GM19240 (cell line): ENCODE results near the gene IPO11.
"Not testable (repeated sequence)": the region's sequence is repeated elsewhere in the genome, so short reads cannot be mapped to it uniquely, and the experiment has no call there.

Experiments
- DNase-seq: peaks from one replicate; pipeline ENCODE4 v3.0.0; 2011; ENCODE audit warnings: low spot score; ENCODE audit not compliant: insufficient read length

The IPO11 gene

DNA sequence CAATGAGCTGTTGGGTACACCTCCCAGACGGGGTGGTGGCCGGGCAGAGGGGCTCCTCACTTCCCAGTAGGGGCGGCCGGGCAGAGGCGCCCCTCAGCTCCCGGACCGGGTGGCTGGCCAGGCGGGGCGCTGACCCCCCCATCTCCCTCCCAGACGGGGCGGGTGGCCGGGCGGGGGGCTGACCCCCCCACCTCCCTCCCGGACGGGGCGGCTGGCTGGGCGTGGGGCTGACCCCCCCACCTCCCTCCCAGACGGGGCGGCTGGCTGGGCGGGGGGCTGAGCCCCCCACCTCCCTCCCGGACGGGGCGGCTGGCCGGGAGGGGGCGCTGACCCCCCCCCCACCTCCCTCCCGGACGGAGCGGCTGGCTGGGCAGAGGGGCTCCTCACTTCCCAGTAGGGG is 100.5 kb downstream of the IPO11 start:
- DNase-seq, result not testable (repeated sequence)

DNA sequence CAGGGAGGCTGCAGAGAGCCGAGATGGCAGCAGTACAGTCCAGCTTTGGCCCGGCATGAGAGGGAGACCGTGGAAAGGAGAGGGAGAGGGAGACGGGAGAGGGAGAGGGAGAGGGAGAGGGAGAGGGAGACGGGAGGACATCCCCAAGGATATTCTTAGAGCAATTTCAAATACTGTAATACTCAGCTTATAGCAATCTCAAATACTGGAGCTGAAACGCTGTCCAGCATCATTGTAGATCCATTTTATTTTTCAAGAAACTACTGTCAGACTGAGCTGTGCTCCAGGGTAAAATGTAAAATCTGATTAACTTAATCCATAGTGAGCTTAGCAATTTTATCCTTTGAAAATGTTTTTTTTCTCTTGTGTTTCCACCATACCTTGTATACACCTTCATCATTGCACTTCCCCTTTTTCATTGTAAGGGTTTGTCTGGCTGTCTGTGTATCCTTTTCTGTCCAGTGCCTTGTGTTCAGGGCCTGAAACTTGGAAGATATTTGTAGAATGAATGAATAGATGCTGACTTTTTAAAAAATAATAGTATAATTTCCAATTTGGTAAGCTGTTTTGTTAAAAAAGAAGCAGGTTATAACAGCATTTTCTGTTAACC is 102.1 kb downstream of the IPO11 start:
- DNase-seq, result no peak

DNA sequence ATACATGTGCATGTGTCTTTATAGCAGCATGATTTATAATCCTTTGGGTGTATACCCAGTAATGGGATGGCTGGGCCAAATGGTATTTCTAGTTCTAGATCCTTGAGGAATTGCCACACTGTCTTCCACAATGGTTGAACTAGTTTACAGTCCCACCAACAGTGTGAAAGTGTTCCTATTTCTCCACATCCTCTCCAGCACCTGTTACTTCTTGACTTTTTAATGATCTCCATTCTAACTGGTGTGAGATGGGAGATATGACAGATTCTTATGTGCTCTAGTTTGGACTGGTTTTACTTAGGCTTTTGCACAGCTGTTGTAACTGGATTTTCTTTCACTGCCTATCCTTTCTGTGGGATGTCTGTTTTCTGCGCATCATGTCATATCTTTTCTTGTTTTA is 108.2 kb downstream of the IPO11 start:
- DNase-seq, result not testable (repeated sequence)

DNA sequence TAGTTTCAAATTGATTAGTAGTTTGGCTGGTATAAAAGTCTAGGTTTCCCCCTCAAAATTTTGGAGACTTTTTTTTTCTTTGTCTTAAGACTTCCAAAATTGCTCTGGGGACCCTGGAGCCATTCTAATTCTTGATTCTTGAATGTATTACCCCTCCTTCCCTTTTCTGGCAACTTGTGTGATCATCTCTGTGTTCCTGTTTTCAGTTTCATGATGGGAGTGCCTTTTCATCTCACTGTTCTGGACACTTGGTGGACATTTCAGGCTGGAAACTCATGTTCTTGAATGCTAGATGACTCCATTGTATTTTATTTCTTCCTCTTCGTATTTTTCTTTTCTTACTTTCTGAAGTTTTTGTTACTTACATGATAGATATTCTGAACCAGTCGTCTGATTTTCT is 108.8 kb downstream of the IPO11 start:
- peak; percentile 1 for DNase-seq

DNA sequence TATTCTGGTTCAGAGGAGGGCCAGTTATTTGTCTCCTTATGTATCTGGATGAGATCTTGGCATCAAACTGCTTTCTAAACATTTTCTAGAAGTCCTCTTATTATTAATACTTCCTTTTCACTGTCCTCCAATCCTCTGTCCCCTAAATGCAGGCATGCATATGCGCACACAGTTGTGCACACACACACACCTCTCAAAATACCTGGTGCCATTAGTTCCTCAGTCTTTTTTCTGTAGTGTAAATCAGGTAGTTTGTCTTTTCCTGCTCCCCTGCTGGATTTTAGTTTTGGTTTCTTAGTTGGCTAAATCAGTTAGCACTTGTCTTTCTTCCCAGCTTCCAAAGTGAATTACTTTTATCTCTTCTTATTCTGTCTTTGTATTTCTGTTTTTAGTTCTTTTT is 110.2 kb downstream of the IPO11 start:
- no peak for DNase-seq

DNA sequence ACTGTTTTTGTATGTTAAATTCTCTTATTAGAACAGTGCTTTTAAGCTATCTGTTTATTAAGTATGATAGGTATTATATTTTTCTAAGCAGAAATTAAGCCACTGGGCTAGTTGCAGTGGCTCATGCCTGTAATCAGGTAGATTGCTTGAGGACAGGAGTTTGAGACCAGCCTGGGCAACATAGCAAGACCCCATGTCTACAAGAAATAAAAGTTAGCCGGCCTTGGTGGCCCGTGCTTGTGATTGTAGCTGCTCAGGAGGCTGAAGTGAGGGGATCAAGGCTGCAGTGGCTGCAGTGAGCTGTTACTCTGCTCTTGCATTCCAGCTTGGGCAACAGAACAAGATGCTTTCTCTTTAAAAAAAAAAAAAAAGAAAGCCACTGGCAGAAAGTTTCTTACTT is 121.0 kb downstream of the IPO11 start:
- no peak for DNase-seq

DNA sequence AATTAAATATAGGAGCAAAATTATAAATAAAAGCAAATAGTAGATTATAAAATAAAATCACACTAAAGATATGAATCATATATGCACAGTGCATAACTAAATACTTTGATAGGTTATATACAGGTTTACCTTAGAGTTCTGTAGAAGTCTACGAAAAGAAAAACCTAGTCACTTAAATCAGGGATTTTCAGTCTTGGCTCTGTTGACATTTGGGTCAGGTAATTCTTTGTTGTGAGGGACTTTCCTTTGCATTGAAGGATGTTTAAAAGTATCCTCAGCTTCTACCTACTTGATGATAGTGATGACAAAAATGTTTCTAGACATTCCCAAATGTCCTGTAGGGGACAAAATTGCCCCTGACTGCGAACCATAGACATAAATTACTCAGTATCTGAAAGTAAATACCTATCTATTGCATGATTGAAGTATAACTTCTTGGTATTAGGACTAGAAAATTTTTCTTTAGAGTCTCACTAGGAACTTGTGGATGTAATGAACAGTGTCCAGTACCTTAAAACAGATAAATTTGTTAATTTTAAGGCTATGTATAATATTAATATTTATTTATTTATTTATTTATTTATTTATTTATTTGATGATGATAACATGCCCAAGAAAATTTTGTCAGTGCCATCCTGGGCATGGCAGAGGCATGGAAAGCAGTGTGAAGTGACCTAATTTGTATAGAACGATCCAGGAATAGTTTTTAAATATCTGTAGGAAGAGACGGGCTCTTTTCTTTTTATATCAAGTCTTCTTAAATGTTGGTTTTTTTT is 122.1 kb downstream of the IPO11 start:
- no peak for DNase-seq

DNA sequence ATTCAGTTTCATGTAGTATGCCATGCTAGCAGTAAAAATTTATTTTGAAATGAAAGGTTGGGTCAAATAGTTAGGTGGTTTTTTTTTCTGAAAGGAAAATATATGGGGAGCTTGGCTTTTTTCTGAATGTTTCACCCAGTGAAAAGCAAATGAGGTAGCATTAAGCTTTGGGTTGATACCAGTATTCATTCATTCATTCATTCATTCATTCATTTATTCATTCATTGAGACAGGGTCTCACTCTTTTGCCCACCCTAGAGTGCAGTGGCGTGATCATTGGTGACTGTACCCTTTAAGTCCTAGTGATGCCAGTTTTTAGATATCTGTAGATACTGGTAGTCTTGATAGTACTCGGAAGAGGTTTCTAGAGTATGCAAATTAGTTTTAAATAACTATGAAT is 123.7 kb downstream of the IPO11 start:
- no peak for DNase-seq

DNA sequence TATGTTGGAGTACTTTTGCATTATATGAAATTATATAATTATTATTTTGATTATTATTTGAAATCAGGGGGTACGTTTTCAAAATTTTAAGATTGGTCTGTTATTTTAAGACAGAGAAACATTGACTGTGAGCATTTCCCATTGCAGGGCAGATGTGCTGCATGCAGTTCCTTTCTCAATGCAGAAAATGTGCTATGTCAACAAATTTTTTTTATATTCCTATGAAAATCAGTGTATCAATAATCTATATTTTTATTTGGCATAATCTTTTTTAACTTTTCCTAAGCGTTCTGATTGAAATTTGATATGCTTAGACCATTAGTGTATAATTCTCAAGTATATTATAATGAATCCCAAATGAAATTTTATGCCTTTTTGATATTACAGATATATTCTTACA is 124.2 kb downstream of the IPO11 start:
- no peak for DNase-seq

DNA sequence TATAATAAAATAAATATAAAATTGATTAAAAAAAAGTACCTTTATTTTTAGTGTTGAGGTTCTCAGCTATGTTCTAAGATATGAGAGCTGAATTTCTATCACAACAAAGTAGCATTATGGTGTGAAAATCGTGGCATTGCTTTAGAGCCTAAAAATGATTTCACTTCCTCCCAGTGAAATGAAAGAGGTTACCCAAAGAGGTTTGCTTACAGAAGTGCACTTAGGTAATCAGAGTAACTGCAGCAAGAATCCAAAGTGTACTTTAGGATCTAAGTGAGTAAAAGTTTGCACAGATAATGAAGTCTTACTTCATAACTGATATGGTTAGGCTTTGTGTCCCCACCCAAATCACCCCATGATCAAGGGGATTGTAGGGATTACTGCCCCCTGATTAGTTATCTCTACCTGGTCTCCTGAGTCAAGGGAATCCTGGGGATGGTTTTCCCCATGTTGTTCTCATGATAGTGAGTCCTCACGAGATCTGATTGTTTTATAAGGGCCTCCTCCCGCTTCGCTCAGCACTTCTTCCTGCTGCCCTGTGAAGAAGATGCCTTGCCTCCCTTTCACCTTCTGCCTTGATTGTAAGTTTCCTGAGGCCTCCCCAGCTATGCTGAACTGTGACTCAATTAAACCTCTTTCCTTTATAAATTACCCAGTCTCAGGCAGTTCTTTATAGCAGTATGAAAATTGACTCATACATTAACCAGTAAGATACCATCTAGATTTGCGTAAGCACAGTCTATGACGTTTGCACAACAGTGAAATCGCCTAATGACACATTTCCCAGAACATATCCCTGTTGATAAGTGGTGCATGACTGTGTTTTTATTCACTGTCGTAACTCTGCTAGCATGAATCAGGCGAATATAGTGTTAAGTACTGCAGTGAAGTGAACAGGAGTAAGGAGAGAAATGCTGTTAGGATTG is 125.7 kb downstream of the IPO11 start:
- no peak for DNase-seq

DNA sequence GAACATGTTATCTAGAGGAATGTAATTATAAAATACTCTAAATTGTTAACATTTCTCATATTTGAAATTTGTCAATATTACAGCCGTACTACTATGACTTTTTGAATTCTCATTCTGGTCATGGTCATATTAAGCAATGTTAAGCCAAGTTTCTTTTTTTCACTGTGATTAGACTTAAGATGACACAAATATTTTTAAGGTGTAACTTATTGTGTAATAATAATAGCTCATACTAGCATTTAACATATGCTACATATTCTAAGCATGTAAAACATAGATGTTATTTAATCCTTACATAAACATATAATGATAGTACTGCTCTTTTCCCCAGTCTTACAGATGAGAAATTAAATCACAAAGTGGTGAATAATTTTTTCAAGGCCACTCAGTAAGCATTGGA is 130.2 kb downstream of the IPO11 start:
- no peak for DNase-seq

DNA sequence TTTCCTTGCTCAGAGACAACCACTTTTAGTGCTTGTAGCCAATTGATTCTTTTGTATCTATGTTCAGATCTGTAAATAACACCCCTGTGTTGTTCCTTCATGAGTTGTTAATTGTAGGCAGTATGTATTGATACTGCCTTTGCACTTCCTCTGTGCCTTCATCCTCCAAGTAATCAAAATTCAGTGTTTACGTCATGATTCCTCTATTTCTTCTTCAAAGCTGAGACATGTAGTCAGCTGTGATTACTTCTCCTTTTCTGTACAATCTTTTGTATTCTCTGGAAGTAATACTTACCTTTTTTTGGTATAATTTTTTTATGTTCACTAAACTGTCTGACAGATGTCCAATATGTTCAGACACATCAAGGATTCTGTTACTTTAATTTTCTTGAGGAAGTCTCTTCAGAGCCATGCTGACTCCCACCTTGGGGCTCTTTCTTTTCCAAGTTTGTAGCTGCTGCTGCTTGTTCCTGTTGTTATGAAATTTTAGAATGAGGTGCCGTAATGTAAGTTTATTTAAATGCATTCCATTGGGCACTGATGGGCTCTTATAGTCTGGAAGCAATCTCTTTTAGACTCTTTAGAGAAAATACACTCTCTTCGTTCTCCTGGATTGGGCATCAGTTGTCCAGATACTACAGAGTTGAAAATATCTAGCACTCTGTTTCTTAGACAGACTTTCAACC is 135.5 kb downstream of the IPO11 start:
- DNase-seq, result no peak

DNA sequence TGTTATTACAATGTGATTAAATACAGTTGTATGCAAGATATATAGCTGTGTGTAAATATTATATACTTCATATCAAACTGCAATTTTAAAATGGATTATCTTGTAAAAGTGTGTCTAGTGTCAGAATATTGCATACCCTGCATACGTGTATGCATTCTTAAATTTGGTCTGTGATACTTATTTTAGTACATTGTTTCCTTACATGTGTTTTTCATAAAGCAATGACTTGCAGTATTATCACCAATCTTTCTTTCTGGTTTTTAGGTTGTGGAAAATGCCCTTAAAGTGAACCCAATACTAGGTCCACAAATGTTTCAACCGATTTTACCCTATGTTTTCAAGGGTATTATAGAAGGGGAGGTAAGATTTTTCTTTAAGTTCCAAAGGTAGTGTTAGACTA is 137.5 kb downstream of the IPO11 start:
- DNase-seq, result no peak

DNA sequence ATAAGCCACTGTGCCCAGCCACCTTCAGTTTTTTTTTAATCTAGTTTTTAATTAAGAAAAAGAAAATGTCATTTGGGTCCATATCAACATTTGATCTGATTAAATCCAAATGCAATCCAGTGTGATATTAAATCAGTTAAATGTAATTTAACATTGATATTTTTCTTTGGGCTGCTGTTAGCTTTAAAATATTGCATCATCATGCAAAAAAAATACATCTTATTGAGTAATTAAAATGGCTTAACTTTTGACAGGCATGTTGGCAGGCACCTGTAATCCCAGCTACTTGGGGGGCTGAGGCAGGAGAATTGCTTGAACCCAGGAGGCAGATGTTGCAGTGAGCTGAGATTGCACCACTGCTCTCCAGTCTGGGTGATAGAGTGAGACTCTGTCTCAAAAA is 143.4 kb downstream of the IPO11 start:
- no peak for DNase-seq

DNA sequence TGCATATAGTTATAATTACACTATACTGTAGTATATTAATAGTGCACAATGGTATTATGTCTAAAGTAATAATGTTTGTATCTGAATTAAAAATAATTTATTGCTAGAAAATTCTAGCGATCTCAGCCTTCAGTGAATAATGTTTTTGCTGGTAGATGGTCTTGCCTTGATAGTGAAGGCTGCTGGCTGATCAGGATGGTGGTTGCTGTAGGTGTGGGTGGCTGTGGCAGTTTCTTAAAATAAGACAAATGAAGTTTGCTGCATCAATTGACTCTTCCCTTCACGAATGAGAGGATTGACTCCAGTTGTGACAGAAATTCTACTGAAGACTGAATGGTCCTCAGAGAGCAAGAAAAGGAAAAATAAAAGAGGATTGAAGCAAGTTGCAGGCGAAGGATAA is 146.4 kb downstream of the IPO11 start:
- DNase-seq, result no peak

DNA sequence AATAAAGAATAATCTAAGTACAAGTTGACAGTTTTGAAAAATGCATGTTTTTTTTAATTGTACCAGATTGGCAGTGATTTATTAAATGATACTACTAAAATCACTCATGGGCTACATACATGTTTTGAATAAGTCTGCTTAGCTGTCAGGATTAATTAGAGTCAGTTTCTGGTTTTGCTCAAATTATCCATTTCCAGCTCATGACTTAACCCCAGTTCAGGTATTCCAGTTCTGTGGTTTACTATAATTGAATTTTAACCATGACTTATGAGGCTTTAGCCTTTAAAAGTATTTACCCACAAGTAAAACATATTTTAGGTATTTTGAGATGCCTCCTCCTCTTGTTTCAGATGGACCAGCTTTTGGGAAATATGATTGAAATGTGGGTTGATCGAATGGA is 148.2 kb downstream of the IPO11 start:
- no peak for DNase-seq

DNA sequence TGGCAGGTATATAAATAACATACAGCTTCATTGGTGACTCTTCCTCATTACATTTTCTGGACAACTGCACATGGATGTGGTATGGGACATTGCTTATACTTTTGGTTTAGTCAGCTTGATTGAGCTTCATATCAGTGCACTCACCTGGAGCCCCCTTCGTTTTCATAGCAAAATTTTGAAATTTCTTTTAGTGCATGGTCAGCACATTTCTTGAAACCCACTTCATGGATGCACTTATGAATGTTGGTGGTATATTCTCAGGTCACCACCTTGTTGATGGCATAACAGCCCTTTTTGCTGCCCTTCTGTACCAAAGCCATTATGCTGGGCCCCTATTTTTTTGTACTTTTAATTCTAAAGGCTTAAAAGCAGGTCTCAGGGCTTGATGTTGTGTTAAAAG is 149.3 kb downstream of the IPO11 start:
- DNase-seq, result no peak

DNA sequence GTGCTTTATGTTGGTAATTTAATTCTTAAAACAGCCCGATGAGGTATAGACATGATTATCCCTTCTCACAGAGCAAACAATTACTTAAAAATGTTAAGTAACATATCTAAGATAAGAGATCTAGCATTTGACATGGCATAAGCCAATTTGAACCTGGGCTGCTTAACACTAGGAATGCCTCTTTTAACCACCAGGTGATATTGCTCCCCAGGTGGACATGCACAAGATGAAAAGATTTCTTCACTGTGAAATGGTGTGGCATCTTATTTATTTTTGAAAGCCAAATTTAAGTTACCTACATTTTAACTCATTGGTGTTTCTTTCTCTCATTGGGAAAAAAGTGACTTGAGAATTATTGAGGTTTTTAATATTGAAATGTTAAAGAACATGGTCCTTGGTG is 150.3 kb downstream of the IPO11 start:
- DNase-seq, result no peak

DNA sequence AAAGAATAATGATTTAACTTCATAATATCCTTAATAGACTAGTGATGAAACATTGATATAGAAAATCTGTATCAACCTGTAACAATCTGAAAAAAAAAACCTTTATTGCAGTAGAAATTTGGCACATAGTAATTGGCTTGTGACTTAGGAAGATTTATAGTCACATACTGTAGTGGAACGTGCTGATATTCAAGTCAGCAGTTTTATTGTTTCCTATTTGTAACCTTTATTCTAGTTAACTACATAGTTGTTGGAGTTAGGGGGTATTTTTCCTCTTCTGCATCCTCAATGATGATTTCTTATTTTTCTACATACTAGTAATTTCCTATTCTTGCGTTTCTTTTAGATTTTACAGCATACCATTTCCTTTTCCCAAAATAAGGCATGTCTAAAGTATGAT is 151.5 kb downstream of the IPO11 start:
- DNase-seq, result no peak

DNA sequence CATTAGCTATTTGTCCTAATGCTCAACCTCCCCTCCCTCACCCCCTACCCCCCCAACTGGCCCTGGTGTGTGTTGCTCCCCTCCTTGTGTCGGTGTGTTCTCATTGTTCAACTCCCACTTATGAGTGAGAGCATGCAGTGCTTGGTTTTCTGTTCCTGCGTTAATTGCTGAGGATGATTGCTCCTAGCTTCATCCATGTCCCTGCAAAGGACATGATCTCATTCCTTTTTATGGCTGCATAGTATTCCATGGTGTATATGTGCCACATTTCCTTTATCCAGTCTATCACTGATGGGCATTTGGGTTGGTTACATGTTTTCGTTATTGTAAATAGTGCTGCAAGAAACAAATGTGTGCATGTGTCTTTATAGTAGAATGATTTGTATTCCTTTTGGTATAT is 153.2 kb downstream of the IPO11 start:
- not testable (repeated sequence) for DNase-seq

DNA sequence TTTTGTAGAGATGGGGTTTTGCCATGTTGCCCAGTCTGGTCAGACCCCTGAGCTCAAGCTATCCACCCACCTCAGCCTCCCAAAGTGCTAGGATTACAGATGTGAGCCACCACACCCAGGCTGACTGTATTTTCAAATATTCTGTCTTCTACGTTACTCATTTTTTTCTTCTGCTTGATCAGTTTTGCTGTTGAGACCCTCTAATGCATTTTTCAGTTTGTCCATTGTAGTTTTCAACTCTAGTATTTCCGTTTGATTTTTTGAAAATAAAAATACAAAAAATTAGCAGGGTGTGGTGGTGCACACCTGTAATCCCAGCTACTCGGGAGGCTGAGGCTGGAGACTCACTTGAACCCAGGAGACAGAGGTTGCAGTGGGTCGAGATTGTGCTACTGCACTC is 155.6 kb downstream of the IPO11 start:
- DNase-seq, result no peak
